Fibroblast of skin of left biceps (primary cell): ENCODE results near the gene TMEM38A.
"Not testable (repeated sequence)": the region's sequence is repeated elsewhere in the genome, so short reads cannot be mapped to it uniquely, and the experiment has no call there.

Experiments
- DNase-seq, 2 experiments: peaks; one replicate each; pipeline ENCODE4 v3.0.0-alpha.2; 2013; ENCODE audit warnings: low read depth in 2 of 2

Gene TMEM38A

DNA sequence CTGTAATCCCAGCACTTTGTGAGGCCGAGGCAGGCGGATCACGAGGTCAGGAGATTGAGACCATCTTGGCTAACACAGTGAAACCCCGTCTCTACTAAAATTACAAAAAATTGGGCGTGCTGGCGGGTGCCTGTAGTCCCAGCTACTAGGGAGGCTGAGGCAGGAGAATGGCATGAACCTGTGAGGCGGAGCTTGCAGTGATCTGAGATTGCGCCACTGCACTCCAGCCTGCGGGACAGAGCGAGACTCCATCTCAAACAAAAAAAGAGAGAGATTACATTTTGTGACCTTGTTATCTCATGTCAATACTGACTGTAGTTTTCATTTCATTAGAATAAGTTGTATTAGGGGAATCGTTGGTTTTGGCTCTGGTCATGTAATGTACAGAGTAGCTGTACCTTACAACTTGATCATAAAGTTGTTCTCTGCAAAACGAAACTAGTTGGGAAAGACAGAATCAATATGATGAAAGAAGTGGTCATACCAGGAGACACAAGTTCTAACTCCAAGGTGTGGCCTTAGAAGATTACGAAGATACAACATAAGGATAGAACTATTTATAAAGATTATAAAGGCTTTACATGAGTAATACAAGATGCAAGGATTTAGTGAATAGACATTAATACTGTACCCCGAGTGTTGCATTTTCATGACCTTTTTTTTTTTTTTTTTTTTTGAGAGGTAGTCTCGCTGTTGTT lies 15.3 kb downstream of the TMEM38A start:
- DNase-seq = no peak

DNA sequence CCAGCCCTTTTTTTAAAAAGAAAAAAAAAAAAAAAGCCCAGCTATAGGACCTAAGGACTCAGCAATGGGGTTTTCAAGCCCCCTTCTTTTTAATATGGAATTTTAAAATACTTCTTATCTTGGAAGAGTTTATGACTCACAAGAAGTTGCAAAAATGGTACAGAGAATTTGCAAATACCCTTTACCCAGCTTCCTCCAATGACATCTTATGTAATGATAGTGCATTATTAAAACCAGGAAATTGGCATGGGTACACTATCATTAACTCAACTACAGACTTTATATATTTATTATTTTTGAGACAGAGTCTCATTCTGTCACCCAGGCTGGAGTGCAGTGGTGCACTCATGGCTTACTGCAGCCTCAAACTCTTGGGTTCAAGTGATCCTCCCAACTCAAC lies 16.1 kb downstream of the TMEM38A start:
- DNase-seq = no peak

DNA sequence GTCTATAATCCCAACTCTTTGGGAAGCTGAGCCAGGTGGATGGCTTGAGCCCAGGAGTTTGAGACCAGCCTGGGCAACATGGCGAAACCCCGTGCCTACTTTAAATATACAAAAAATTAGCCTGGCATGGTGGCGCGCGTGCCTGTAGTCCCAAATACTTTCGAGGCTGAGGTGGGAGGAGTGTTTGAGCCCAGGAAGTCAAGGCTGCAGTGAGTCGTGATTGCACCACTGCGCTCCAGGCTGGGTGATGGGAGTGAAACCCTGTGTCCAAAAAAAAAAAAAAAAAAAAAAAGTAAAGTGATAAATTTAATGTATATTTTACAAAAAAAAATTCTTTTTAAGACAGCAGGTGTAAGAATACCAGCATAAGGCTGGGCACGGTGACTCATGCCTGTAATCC lies 17.6 kb downstream of the TMEM38A start:
- DNase-seq = no peak

DNA sequence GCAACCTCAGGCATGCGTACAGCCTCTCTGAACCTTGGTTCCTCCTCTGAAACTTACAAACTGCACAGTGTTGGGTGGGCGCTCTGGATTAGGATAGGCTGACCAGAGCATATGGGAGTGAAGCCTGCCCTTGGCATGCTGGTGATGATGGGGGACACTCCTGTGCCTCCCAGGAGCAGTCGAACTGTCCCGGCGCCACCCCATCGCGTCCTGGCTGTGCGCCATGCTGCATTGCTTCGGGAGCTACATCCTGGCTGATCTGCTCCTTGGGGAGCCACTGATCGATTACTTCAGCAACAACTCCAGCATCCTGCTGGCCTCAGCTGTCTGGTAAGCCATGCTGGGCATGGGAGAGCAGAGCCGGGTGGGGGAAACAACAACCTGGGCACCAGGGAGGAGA lies 18.9 kb downstream of the TMEM38A start:
- no peak for DNase-seq

DNA sequence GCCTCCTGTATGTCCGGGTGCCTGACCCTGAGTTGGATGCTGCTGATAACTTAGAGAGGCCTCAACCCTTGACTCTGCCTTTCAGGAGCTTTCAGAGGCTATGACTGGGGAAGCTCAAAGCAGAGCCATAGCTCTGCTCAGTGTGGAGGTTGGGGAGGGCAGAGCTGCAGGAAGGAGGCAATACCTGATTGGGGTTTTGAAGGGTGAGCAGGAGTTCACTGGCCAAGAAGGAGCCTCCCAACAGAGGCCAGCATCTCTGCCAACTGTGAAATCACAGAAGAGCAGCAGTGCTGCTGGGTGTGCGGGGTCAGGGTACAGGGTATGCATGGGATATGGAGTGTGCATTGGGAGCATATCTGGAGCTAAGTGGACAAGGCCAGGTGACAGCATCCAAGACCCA lies 21.6 kb downstream of the TMEM38A start:
- DNase-seq = no peak

DNA sequence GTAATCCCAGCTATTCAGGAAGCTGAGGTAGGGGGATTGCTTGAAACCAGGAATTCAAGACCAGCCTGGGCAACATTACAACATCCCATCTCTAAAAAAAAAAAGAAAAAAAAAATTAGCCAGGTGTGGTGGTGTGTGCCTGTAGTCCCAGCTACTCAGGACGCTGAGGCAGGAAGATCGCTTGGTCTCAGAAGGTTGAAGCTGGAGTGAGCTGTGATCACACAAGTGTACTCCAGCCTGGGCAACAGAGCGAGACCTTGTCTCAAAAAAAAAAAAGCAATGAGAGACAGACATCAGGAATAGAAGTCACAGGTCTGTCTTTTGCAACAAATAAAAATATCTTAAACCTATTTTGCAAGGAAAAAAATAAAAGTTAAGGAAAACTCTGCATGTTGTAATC lies 23.3 kb downstream of the TMEM38A start:
- no peak for DNase-seq

DNA sequence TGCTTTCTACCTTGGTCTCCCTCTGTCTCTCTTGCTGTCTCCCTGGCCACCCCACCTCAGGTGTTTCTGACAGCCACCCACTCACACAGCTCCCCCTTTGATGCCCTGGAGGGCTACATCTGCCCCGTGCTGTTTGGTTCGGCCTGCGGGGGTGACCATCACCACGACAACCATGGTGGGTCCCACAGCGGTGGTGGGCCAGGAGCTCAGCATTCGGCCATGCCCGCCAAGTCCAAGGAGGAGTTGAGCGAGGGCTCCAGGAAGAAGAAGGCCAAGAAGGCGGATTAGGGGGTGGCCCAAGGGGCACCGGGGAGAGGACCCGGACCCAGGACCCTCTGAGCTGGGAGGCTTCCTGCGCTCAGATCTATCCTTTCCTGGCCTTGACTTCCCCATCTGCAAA lies 27.1 kb downstream of the TMEM38A start:
- no peak for DNase-seq

DNA sequence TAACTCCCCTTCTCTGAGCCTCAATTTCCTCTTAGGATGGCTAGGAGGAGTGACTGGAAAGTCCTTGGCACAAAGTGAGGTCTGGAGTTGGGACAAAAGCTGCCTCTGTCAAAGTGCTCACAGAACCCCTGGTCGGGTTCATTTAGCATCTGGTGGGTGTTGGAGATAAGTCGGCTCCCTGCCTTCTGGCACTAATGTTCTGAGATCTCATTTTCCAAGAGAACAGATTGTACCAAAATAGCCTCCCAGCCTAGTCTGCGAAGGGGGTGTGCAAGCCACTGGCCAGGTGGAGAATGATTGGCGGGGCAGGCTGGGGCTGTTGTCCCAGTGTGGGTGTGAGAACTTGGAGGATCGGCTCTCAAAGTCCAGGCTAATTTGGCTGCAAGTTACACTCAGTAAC lies 38.0 kb downstream of the TMEM38A start:
- DNase-seq = no peak

DNA sequence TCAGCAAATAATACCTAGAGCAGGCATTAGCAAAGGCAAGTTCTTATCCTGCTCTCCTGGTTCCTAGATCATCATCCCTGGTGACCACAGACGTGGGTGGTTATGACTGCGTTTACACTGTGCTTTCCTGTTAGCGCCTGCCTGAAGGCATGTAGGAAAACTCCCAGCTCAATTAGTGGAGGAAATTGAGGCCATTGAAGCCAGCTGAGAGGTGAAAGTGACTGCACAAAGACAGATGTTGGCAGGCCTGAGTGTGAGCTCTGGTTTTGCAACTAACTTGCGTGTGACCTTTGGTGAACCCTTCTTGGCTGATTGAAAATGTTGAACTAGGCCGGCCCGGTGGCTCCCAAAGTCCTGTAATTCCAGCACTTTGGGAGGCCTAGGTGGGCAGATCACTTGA lies 41.2 kb downstream of the TMEM38A start:
- no peak for DNase-seq

DNA sequence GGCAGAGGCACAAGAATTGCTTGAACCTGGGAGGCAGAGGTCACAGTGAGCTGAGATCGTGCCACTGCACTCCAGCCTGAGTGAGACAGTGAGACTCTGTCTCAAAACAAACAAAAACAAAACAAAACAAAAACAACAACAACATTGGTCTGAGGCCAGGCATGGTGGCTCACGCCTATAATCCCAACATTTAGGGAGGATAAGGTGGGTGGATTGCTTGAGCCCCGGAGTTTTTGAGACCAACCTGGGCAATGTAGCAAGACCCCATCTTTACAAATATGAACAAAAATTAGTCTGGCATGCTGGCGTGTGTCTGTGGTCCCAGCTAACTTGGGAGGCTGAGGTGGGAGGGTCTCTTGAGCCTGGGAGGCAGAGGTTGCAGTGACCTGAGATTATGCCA lies 42.7 kb downstream of the TMEM38A start:
- DNase-seq = no peak

DNA sequence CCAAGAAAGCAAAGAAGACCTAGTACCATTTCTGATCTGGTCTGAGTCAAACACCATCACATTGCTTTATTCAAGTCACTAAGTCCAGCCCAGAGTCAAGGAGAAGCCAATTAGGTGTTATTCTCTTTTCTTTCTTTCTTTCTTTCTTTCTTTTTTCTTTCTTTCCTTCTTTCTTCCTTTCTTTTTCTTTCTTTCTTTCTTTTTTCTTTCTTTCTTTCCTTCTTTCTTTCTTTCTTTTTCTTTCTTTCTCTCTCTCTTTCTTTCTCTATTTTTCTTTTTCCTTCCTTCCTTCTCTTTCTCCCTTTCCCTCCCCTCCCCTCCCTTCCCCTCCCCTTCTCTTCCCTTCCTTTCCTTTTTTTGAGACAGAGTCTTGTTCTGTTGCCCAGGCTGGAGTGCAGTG lies 49.9 kb downstream of the TMEM38A start:
- not testable (repeated sequence) for DNase-seq

DNA sequence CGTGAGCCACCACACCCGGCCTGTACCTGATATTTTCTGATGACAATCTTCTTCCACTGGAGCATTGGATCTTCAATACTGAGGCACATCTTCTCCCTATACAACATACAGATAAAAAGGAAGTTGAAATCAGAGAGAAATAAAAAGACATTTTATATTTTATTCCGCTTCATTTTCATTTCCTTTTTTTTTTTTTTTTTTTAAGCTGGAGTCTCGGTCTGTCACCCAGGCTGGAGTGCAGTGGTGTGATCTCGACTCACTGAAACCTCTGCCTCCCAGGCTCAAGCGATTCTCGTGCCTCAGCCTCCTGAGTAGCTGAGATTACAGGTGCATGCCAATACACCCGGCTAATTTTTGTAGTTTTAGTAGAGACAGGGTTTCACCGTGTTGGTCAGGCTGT lies 51.4 kb downstream of the TMEM38A start:
- DNase-seq = not testable (repeated sequence)

DNA sequence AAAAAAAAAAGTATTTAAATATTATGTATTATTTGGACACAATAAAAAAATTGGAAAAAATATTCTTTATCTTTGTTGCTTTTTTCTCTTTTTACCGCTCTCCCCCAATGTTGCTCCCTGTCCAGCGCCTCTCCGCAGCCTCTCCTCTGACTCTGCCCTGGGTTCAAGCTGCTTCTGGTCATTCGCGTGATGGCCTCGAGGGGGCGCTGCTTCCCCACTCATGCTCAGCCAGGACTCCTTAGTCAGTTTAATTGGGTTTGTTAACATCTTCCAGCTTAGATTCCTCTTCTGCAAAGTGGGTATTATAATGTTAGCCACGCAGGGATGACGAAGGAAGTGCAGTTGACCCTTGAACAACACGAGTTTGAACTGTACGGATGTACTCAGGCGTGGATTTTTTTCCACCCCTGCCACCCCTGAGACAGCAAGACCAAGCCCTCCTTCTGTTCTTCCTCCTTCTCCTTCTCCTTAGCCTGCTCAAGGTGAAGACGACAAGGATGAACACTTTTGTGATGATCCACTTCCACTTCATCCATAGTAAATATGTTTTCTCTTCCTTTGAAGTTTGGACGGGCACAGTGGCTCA lies 53.9 kb downstream of the TMEM38A start:
- no peak for DNase-seq

DNA sequence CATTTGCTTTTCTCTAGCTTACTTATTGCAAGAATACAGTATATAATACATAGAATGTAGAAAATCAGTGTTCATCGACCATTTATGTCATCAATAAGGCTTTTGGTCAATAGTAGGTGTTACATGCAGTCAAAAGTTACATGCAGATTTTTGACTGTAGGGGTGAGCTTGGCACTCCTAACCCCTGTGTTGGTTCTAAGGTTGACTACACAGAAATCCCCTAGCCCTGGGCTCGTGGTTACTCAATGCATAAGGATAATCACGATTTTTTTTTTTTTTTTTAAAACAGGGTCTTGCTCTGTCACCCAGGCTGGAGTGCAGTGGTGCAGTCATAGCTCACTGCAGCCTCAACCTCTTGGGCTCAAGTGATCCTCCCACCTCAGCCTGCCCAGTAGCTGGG lies 54.7 kb downstream of the TMEM38A start:
- DNase-seq = no peak

DNA sequence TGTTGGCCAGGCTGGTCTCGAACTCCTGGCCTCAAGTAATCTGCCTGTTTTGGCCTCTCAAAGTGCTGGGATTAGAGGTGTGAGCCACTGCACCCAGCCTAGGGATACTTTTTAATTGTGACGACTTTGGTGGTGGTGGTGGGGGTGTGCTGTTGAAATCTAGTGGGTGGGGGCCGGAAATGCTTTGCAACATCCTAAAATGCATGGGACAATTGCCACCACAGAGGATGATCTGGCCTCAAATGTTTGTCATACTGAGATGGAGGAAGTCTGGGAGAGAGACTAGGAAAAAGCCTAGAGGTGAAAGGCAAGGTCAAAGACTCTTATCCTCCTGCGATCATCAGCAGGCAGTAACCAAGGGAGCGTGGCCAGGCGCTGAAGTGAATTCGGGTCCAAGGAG lies 60.1 kb downstream of the TMEM38A start:
- DNase-seq = no peak

DNA sequence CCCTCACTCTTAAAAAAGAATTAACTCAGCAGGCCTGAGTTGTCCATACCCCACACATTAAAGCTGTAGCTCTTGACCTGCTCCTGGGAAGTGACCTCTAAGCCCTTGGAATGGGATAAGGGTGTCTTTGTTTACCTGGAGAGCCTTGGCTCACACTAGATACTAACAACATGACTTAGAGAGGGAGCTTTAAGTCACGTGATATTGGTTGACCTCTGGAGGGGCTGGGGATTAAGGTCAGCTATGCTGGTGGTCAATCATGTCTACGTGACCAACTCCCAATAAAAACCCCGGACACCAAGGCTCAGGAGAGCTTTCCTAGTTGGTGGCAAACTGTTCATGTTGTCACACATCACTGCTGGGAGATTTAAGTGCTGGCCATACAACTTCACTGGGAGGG lies 61.7 kb downstream of the TMEM38A start:
- no peak for DNase-seq

DNA sequence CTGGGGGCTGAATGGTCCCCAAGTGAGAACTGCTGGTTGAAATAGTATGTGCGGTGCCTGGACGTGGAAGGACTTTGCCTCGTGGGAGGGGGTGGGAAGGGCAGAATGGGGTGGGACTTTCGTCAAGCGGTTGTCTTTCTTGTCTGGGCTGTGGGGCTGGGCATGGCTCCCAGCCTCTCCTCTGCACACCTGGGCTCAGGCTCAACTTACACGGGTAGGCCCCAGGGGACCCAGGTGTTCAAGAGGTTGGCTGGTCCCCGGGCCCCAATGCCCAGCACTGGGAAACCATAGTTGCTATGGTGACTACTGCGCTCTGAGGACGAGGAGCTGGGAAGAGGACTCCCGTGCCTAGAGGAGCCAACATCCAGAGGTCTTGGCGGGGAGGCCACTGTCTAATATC lies 66.0 kb downstream of the TMEM38A start:
- no peak for DNase-seq

DNA sequence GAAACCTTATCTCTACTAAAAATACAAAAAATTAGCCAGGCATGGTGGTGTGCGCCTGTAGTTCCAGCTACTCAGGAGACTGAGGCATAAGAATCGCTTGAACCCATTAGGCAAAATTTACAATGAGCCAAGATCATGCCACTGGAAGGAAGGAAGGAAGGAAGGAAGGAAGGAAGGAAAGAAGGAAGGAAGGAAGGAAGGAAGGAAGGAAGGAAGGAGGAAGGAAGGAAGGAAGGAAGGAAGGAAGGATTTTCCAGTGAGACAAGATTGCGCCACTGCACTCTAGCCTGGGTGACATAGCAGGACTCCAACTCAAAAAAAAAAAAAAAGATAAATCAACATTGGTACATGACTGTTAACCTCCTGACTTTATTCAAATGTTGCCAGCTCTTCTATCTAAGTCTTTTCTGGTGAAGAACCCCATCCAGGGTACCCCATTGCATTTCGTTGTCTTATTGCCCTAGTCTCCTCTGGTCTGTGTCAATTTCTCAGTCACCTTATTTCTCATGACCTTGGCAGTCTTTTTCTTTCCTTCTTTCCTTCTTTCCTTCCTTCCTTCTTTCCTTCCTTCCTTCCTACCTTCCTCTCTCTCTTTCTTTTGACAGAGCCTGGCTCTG lies 74.8 kb downstream of the TMEM38A start:
- DNase-seq = not testable (repeated sequence)

DNA sequence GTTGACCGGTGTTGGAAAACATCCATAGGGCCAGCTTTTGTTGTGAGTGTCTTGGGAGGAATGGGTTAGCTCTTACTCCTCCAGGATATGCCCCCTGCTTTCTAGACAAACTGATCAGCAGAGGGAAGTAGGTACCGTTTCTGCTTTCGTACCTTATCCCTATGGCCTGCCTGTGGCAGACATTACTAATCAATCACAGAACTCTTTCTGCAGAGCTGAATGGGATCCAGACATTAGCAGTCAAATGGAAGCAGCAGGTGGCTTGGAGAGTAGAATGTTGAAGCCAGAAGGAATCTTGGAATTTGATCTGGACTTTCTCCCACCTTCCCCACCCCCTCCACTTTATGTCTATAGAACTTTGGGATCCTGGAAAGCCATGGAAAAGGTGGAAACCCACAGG lies 75.8 kb downstream of the TMEM38A start:
- no peak for DNase-seq

DNA sequence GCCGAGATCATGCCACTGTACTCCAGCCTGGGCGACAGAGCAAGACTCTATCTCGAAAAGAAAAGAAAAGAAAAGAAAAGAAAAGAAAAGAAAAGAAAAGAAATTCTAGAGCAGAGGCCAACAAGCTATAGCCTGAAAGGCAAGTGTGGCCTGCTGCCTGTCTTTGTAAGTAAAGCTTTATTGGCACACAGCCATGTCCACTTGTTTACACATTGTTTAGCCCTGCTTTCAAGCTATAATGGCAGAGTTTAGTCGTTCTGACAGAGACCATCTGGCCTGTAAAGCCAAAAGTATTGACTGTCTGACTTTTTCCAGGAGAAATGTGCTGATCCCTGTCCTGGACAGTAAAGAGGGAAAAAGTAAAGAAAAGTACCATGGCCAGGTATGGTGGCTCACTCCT lies 77.0 kb downstream of the TMEM38A start:
- no peak for DNase-seq

DNA sequence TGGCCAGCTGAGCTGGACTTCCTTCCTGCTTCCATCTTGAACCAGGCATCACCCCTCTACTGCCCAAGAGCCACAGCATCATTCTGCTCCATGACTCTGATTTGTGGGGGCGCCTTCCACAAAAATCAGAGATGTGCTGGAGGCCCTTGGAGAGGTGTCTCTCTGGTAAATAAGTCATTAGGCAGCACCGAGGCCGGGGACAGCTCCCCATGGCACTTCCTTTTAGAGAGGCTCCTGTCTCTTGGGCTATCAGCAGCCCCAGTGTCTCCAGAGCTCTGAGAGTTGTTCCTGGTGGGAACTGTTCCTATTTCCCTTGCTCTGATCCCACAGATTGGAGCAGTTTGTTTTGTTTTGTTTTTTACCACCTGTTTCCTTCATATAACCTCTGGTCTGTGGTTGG lies 78.6 kb downstream of the TMEM38A start:
- no peak for DNase-seq
